GM12878 (cell line): ENCODE measurements around the gene FAF1. TPM values are rescaled to one million over a fixed set of nuclear protein-coding genes. Genes with fewer than 3 reads are reported as not detected.

Source experiments
- ATAC-seq: fragments of 200-7000 bp; cut with Tn5 transposase; 3 replicates; pipeline ENCODE4 v1.9.1; 2020; ENCODE audit warnings: mild to moderate bottlenecking, moderate library complexity
- BruUV-seq: library from RNA; stranded (reverse); fragments of 400-500 nt; replicated peaks from 2 replicates; lab custom pipeline; 2021; lab: Mats Ljungman, UMichigan
- CTCF ChIA-PET: fragments of 300-600 bp; sonication (Branson Sonifier 250); formaldehyde crosslinking; extraction: SDS; loops from one replicate; lab custom pipeline; 2021; ENCODE audit warnings: inconsistent platforms; lab: Yijun Ruan, JAX
- POLR2A ChIA-PET: fragments of 350-600 bp; formaldehyde crosslinking; extraction: SDS; loops from one replicate; lab custom pipeline; 2021; ENCODE audit warnings: inconsistent platforms; lab: Charles Lee
- RAD21 ChIA-PET: fragments of 300-600 bp; sonication (Branson Sonifier 250); formaldehyde crosslinking; loops from one replicate; lab custom pipeline; 2023; ENCODE audit warnings: antibody characterized with exemption; ENCODE audit not compliant: unreplicated experiment; lab: Charles Lee
- SMC1A ChIA-PET: fragments of 300-600 bp; sonication (Branson Sonifier 250); formaldehyde crosslinking; loops from one replicate; lab custom pipeline; 2023; ENCODE audit not compliant: unreplicated experiment, uncharacterized antibody; lab: Charles Lee
- DNase-seq: peaks from one replicate; pipeline ENCODE4 v3.0.0-alpha.2; 2011; ENCODE audit warnings: low read depth, low spot score
- FAIRE-seq: peaks from 3 replicates; lab custom pipeline; 2011; peaks lifted over from hg19 to GRCh38; lab: Jason Lieb, UNC
- H2AFZ ChIP-seq: 2 replicates; pipeline ENCODE4 v1.6.0; 2011; ENCODE audit warnings: low read depth, low read length, control low read depth; ENCODE audit not compliant: control insufficient read depth
- H3K27ac ChIP-seq: 2 replicates; pipeline ENCODE4 v1.5.1; 2011; ENCODE audit warnings: control low read depth; ENCODE audit not compliant: control insufficient read depth, insufficient read depth
- H3K27me3 ChIP-seq, 2 experiments: replicated peaks in 1 of 2; 2 replicates each; pipeline versions ENCODE4 v1.6.0 to v1.6.1; 2011; ENCODE audit warnings: low read length in 1 of 2; ENCODE audit not compliant: control insufficient read depth in 2 of 2, insufficient read depth in 2 of 2
- H3K36me3 ChIP-seq, 2 experiments: 2 replicates each; pipeline ENCODE4 v1.5.1; 2011; ENCODE audit warnings: low read length in 1 of 2; ENCODE audit not compliant: control insufficient read depth in 2 of 2, insufficient read depth in 2 of 2
- H3K4me1 ChIP-seq: 2 replicates; pipeline ENCODE4 v1.6.1; 2011; ENCODE audit warnings: mild to moderate bottlenecking, low read length, moderate library complexity, mixed read lengths; ENCODE audit not compliant: control insufficient read depth, insufficient read depth
- H3K4me2 ChIP-seq: 2 replicates; pipeline ENCODE4 v1.6.0; 2011; ENCODE audit warnings: control low read depth; ENCODE audit not compliant: control insufficient read depth, insufficient read depth
- H3K4me3 ChIP-seq: fragments of 200-600 bp; sonication (generic); 2 replicates; pipeline ENCODE4 v1.5.1; 2016
- H3K79me2 ChIP-seq: 2 replicates; pipeline ENCODE4 v1.6.0; 2011; ENCODE audit warnings: low read length; ENCODE audit not compliant: control insufficient read depth, insufficient read depth
- H3K9ac ChIP-seq: 2 replicates; pipeline ENCODE4 v1.8.0; 2011; ENCODE audit warnings: low read length, control low read depth, mixed read lengths; ENCODE audit not compliant: control insufficient read depth, insufficient read depth
- H3K9me3 ChIP-seq: replicated peaks from 3 replicates; pipeline ENCODE4 v1.5.1; 2011; ENCODE audit warnings: mild to moderate bottlenecking, low read length; ENCODE audit not compliant: control insufficient read depth, insufficient read depth
- H4K20me1 ChIP-seq: 2 replicates; pipeline ENCODE4 v1.6.0; 2011; ENCODE audit not compliant: control insufficient read depth, insufficient read depth
- BRCA1 ChIP-seq: IDR thresholded peaks from 2 replicates; pipeline ENCODE4 v1.6.1; 2011; ENCODE audit warnings: low read depth, low read length, improper control_type of control experiment
- EED ChIP-seq: sonication (generic); IDR thresholded peaks from 2 replicates; pipeline ENCODE4 v1.6.1; 2016; ENCODE audit warnings: antibody characterized with exemption, low read depth
- EGR1 ChIP-seq, 2 experiments: IDR thresholded peaks; 1 replicate in 1 of 2; 2 replicates in 1 of 2; pipeline ENCODE4 v1.6.1; 2011 to 2012; ENCODE audit warnings: low read depth in 2 of 2, low read length in 2 of 2, borderline replicate concordance in 1 of 2, mild to moderate bottlenecking in 1 of 2, moderate library complexity in 1 of 2
- HCFC1 ChIP-seq: fragments of 150-350 bp; IDR thresholded peaks from 2 replicates; pipeline ENCODE4 v1.6.1; 2014; ENCODE audit warnings: low read length
- HSF1 ChIP-seq: fragments of 150-350 bp; IDR thresholded peaks from 2 replicates; pipeline ENCODE4 v1.6.1; 2014; ENCODE audit warnings: mild to moderate bottlenecking, low read depth, low read length
- MXI1 ChIP-seq: fragments of 150-350 bp; IDR thresholded peaks from 2 replicates; pipeline ENCODE4 v1.6.1; 2011; ENCODE audit warnings: low read depth, mild to moderate bottlenecking, inconsistent platforms, low read length, improper control_type of control experiment
- NBN ChIP-seq: fragments of 450-650 bp; IDR thresholded peaks from 2 replicates; pipeline ENCODE4 v1.6.1; 2016
- PAX8 ChIP-seq: fragments of 450-650 bp; IDR thresholded peaks from 2 replicates; pipeline ENCODE4 v1.6.1; 2017; ENCODE audit warnings: mild to moderate bottlenecking, moderate library complexity
- SIN3A ChIP-seq: IDR thresholded peaks from 2 replicates; pipeline ENCODE4 v1.6.1; 2012; ENCODE audit warnings: low read depth, low read length, improper control_type of control experiment
- SIX5 ChIP-seq: IDR thresholded peaks from 2 replicates; pipeline ENCODE4 v1.6.1; 2011; ENCODE audit warnings: mild to moderate bottlenecking, low read depth, low read length, moderate library complexity; ENCODE audit not compliant: severe bottlenecking
- SKIL ChIP-seq: fragments of 450-650 bp; IDR thresholded peaks from 2 replicates; pipeline ENCODE4 v1.6.1; 2017; ENCODE audit warnings: mild to moderate bottlenecking, low read depth, inconsistent platforms; ENCODE audit not compliant: poor library complexity, severe bottlenecking
- SMAD1 ChIP-seq: fragments of 450-650 bp; IDR thresholded peaks from 2 replicates; pipeline ENCODE4 v1.6.1; 2018; ENCODE audit warnings: mild to moderate bottlenecking, low read depth; ENCODE audit not compliant: partially characterized antibody
- SREBF2 ChIP-seq: IDR thresholded peaks from 2 replicates; pipeline ENCODE4 v1.6.1; 2012; ENCODE audit warnings: mild to moderate bottlenecking, low read length
- STAT1 ChIP-seq: fragments of 450-650 bp; conservative IDR thresholded peaks from 2 replicates; pipeline ENCODE4 v1.6.1; 2014; ENCODE audit warnings: antibody characterized with exemption, mild to moderate bottlenecking
- TAF1 ChIP-seq: IDR thresholded peaks from 2 replicates; pipeline ENCODE4 v1.6.1; 2011; ENCODE audit warnings: mild to moderate bottlenecking, low read depth, low read length, borderline replicate concordance
- ZBTB4 ChIP-seq: fragments of 450-650 bp; formaldehyde crosslinking; IDR thresholded peaks from 2 replicates; pipeline ENCODE4 v1.4.0; 2022; ENCODE audit warnings: mild to moderate bottlenecking, moderate library complexity
- WGBS: methylation state at CpG from one replicate; pipeline ENCODE4 v1.1.6; 2016; ENCODE audit warnings: low lambda C conversion rate; ENCODE audit not compliant: insufficient replicate concordance, insufficient coverage; ENCODE audit errors: missing lambda C conversion rate; 5-methylcytosine and 5-hydroxymethylcytosine counted together
- in situ Hi-C: fragments of 300-500 bp; cut with MboI; formaldehyde crosslinking; loops from 9 replicates; pipeline ENCODE4 v1.14.3; 2018; ENCODE audit warnings: mixed read lengths
- intact Hi-C: fragments of 100-400 bp; cut with micrococcal nuclease; formaldehyde crosslinking; loops from one replicate; pipeline ENCODE4 v1.14.2; 2022; ENCODE audit not compliant: unreplicated experiment
- polyA plus RNA-seq, 11 experiments: library from polyadenylated mRNA; depleted of rRNA in 4 of 11; unstranded in 6 of 11; stranded (reverse) in 5 of 11; fragments of >200 nt; fragmentation: Nextera tagmentation in 4 of 11; fragmentation: Illumina TruSeq in 1 of 11; extraction: Ambion mirVana in 4 of 11; extraction: Trizol in 1 of 11; gene quantifications; 1 replicate in 1 of 11; 2 replicates in 10 of 11; pipeline versions ENCODE4 v1.2.1 to v1.2.3, GENCODE V29; 2011 to 2016; ENCODE audit warnings: inconsistent platforms in 2 of 11, missing spikeins in 2 of 11, low read depth in 1 of 11
- total RNA-seq, 4 experiments: library from RNA; depleted of rRNA in 3 of 4; stranded (reverse); fragments of >200 nt in 3 of 4; fragmentation: Illumina TruSeq in 1 of 4; extraction: Trizol in 1 of 4; gene quantifications; 2 replicates each; pipeline versions ENCODE4 v1.2.1 to v1.2.3, GENCODE V29; 2013 to 2021

The FAF1 gene
- total and polyA plus RNA-seq, 10 of the 15 experiments (the other 5 are each of a cell fraction or from before 2014, with no cell fraction given), result 8.6 to 54.5 (median 23.7) TPM

- no peak for TF ChIP-seq EGR1 (IDR thresholded peaks at IDR 0.05; ENCODE audit: borderline replicate concordance in 1 of 2, low read depth in 2 of 2, low read length in 2 of 2)
- no peak for TF ChIP-seq STAT1
- no peak for TF ChIP-seq HCFC1
- no peak for TF ChIP-seq ZBTB4 (CRISPR knock-in tag)
- no peak for TF ChIP-seq SIX5
Measured at GRCh38 chr1:50974618-50974935, 14.5 kb upstream of the FAF1 start (continued).

GRCh38 chr1:50973875-50974617, 14.0 kb upstream of the FAF1 start:
- WGBS, result 99% methylated on average over 13 of the region's 13 CpGs
- Histone ChIP-seq H3K4me1 (no peaks in the 10 kb centered on the region), H3K4me2 (0 out of 2 replicates have a peak overlapping the region, but pooled peaks have one; percentile 7), H3K79me2 (peaks cover 75% of the 10 kb centered on the region), H3K4me3 (no peak overlapping the region), H3K27me3 (peaks cover 0 to 4% of the 10 kb centered on the region in 2 experiments; a peak in 2 of 4 replicates), H3K27ac (no peak overlapping the region), H3K36me3 (peaks cover 0 to 7% of the 10 kb centered on the region in 2 experiments; a peak in 1 of 4 replicates), H4K20me1 (no peaks in the 10 kb centered on the region), H2AFZ (no peak overlapping the region), H3K9me3 (no peaks in the 10 kb centered on the region), H3K9ac (no peak overlapping the region)
- no peak for ATAC-seq
- in situ Hi-C loops (no loop called here), intact Hi-C loops (no loop called here)
- DNase-seq, result no peak
- CTCF ChIA-PET, result interaction anchor here (1.4 kb wide), 1 partner anchor 215 kb away, joined by 3 read pairs; no protein-coding TSS in a partner anchor
- POLR2A ChIA-PET, result no interaction called here
- RAD21 ChIA-PET, result no interaction called here
- FAIRE-seq, result no peak
- SMC1A ChIA-PET, result interaction anchor here (1.2 kb wide), 1 partner anchor 262 kb away, joined by 5 read pairs; the partner anchor contains the start of gene RNF11
- BruUV-seq, result no TSS peak
- no peak for TF ChIP-seq MXI1
- TF ChIP-seq TAF1, result no peak
- TF ChIP-seq SREBF2, result no peak
- TF ChIP-seq SKIL, result no peak
- no peak for TF ChIP-seq SIN3A
- no peak for TF ChIP-seq PAX8
- TF ChIP-seq BRCA1, result no peak
- TF ChIP-seq EED, result no peak
- TF ChIP-seq SMAD1, result no peak
- TF ChIP-seq HSF1, result no peak
- TF ChIP-seq NBN, result no peak
